A549 (cell line): ENCODE results near the gene EXOSC2.

Experiments
- EP300 ChIP-seq, 2 experiments: fragments of >200 bp; sonication (Bioruptor Twin); formaldehyde crosslinking; IDR thresholded peaks; 2 replicates in 1 of 2; 3 replicates in 1 of 2; pipeline ENCODE4 v1.6.1; 2016 to 2017
- HDAC2 ChIP-seq: fragments of 200-600 bp; sonication (generic); IDR thresholded peaks from 2 replicates; pipeline ENCODE4 v1.6.1; 2016
- NPAS2 ChIP-seq: fragments of 250-450 bp; sonication (Bioruptor Pico); IDR thresholded peaks from 2 replicates; pipeline ENCODE4 v1.8.0; 2022; ENCODE audit warnings: mild to moderate bottlenecking, moderate library complexity, borderline replicate concordance
- POLR2A ChIP-seq: IDR thresholded peaks from 2 replicates; pipeline ENCODE4 v1.6.1; 2012; ENCODE audit warnings: mild to moderate bottlenecking, low read length
- SMC3 ChIP-seq: fragments of >200 bp; sonication (Bioruptor Twin); formaldehyde crosslinking; IDR thresholded peaks from 3 replicates; pipeline ENCODE4 v1.6.1; 2018; ENCODE audit warnings: inconsistent platforms
- SREBF2 ChIP-seq: fragments of 450-650 bp; IDR thresholded peaks from 2 replicates; pipeline ENCODE4 v1.6.1; 2014; ENCODE audit warnings: mild to moderate bottlenecking, moderate library complexity
- TF ChIP-seq, protein P1 (sequence below): fragments of >200 bp; sonication (Bioruptor Twin); formaldehyde crosslinking; IDR thresholded peaks from 3 replicates; pipeline ENCODE4 v1.5.1; 2016
- TF ChIP-seq, protein P2 (sequence below): IDR thresholded peaks from 2 replicates; pipeline ENCODE4 v1.6.1; 2012

DNA sequence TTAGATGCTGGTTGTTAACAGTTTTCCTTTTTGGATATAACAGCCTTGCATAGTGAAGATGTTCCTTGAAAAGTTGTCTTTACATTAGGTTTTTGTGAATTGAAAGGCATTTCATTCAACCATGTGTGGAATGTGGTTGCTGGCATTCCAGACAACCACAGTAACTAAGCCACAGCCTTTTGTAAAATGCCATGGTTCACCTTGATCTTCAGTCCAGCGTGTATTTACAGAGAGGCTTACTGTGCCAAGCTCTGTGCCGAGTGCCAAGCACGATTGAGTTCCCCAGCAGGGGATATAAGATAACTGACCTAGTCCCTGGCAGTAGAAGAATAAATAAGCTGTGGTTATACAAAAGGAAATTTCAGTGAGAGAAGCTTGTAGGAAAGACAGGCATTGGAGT, 4.9 kb downstream of the EXOSC2 start:
- no peak for TF ChIP-seq POLR2A
- TF ChIP-seq EP300 (IDR thresholded peaks at IDR 0.05) = no peak
- TF ChIP-seq, protein P1, sequence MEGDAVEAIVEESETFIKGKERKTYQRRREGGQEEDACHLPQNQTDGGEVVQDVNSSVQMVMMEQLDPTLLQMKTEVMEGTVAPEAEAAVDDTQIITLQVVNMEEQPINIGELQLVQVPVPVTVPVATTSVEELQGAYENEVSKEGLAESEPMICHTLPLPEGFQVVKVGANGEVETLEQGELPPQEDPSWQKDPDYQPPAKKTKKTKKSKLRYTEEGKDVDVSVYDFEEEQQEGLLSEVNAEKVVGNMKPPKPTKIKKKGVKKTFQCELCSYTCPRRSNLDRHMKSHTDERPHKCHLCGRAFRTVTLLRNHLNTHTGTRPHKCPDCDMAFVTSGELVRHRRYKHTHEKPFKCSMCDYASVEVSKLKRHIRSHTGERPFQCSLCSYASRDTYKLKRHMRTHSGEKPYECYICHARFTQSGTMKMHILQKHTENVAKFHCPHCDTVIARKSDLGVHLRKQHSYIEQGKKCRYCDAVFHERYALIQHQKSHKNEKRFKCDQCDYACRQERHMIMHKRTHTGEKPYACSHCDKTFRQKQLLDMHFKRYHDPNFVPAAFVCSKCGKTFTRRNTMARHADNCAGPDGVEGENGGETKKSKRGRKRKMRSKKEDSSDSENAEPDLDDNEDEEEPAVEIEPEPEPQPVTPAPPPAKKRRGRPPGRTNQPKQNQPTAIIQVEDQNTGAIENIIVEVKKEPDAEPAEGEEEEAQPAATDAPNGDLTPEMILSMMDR = no peak
- no peak for TF ChIP-seq SMC3
- no peak for TF ChIP-seq SREBF2
- TF ChIP-seq HDAC2 = no peak
- no peak for TF ChIP-seq NPAS2 (CRISPR knock-in tag)
- TF ChIP-seq, protein P2, sequence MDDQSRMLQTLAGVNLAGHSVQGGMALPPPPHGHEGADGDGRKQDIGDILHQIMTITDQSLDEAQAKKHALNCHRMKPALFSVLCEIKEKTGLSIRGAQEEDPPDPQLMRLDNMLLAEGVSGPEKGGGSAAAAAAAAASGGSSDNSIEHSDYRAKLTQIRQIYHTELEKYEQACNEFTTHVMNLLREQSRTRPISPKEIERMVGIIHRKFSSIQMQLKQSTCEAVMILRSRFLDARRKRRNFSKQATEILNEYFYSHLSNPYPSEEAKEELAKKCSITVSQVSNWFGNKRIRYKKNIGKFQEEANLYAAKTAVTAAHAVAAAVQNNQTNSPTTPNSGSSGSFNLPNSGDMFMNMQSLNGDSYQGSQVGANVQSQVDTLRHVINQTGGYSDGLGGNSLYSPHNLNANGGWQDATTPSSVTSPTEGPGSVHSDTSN = no peak
